ENCODE results near the gene ZBTB21.

DNA sequence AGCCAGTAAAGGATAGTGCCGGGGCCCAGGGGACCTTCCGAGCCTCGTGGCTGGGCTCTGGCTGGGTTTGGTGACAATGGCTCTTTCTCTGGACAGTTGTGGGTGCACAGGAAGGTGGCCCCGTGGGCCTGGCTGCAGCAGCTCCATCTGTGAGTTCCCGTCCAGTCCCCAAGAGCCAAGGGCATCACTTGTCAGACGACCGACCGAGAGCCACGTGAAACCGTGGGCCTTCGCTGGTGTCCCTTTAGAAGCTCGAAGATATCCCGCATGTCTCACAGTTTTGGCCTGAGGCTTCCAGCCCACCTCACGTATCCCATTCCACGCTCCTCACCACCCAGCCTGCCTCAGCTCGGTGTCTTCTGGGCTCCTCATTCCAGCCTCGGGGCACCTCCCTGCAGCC lies 33.8 kb upstream of the ZBTB21 start:
- TF ChIP-seq, protein P1, sequence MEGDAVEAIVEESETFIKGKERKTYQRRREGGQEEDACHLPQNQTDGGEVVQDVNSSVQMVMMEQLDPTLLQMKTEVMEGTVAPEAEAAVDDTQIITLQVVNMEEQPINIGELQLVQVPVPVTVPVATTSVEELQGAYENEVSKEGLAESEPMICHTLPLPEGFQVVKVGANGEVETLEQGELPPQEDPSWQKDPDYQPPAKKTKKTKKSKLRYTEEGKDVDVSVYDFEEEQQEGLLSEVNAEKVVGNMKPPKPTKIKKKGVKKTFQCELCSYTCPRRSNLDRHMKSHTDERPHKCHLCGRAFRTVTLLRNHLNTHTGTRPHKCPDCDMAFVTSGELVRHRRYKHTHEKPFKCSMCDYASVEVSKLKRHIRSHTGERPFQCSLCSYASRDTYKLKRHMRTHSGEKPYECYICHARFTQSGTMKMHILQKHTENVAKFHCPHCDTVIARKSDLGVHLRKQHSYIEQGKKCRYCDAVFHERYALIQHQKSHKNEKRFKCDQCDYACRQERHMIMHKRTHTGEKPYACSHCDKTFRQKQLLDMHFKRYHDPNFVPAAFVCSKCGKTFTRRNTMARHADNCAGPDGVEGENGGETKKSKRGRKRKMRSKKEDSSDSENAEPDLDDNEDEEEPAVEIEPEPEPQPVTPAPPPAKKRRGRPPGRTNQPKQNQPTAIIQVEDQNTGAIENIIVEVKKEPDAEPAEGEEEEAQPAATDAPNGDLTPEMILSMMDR (IDR thresholded peaks at IDR 0.05) = no peak
- TF ChIP-seq POLR2A (IDR thresholded peaks at IDR 0.05; ENCODE audit: low read depth) (no peak), EP300 (IDR thresholded peaks at IDR 0.05) (no peak), POLR2AphosphoS5 (IDR thresholded peaks at IDR 0.05) (no peak)

All from esophagus muscularis mucosa (tissue), 4 donors.